C4-2B (cell line): ENCODE results near the gene TMEM214.

Experiments used
- ZFX ChIP-seq: fragments of 450-650 bp; IDR thresholded peaks from 2 replicates; pipeline ENCODE4 v1.6.1; 2017
- TF ChIP-seq, protein P1 (sequence below): fragments of 450-650 bp; conservative IDR thresholded peaks from 2 replicates; pipeline ENCODE4 v1.5.1; 2017; ENCODE audit warnings: mild to moderate bottlenecking

DNA sequence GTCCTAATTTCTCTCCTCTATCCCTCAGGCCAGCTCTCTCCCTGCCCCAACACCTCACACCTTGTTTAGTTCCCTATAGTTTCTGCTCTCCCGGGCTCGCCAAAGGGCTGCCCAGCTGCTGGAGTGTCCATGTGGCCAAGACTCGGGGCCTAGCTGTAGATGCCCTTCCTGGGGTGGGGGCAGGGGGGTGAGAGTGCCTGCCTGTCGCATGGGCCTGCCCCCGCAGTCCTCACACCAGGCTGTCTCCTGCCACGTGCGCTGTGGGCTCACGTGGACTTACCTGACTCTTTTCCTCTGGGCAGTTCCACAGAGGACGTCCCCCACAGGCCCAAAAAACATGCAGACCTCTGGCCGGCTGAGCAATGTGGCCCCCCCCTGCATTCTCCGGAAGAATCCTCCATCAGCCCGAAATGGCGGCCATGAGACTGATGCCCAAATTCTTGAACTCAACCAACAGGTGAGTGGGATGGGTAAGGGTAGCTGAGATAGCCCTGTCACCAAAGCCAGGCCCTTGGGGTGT lies 7.4 kb upstream of the TMEM214 start:
- TF ChIP-seq, protein P1, sequence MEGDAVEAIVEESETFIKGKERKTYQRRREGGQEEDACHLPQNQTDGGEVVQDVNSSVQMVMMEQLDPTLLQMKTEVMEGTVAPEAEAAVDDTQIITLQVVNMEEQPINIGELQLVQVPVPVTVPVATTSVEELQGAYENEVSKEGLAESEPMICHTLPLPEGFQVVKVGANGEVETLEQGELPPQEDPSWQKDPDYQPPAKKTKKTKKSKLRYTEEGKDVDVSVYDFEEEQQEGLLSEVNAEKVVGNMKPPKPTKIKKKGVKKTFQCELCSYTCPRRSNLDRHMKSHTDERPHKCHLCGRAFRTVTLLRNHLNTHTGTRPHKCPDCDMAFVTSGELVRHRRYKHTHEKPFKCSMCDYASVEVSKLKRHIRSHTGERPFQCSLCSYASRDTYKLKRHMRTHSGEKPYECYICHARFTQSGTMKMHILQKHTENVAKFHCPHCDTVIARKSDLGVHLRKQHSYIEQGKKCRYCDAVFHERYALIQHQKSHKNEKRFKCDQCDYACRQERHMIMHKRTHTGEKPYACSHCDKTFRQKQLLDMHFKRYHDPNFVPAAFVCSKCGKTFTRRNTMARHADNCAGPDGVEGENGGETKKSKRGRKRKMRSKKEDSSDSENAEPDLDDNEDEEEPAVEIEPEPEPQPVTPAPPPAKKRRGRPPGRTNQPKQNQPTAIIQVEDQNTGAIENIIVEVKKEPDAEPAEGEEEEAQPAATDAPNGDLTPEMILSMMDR: no peak
- no peak for TF ChIP-seq ZFX
